Glomerular visceral epithelial cell (primary cell): ENCODE data around the gene RBMS3.

Experiments
- DNase-seq: peaks from one replicate; pipeline ENCODE4 v3.0.0-alpha.2; 2016; ENCODE audit errors: extremely low spot score

The RBMS3 gene

GRCh38 chr3:29576181-29576580 is 295.3 kb downstream of the RBMS3 start:
- DNase-seq, result no peak

GRCh38 chr3:29576675-29577074 is 295.8 kb downstream of the RBMS3 start:
- DNase-seq, result no peak

DNA sequence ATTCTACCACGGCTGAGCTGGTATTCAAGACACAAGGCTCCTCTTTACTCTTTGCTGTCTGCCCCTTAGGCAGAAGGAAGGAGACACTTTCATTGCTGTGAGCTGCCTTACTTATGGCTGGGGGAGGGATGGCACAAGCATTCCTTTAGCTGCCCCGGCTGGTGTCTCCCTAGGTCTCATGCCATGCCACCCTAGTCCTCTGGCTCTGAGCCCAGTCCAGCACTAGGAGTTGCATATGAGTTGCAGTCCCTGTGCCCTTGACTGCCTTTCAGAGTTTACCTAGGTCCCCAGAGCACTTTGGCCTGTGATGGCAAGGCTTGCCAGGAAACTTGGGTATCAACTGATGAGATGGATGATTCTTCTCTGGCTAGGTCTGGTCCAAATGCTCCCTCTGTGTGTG is 296.4 kb downstream of the RBMS3 start:
- peak; percentile 1 for DNase-seq

DNA sequence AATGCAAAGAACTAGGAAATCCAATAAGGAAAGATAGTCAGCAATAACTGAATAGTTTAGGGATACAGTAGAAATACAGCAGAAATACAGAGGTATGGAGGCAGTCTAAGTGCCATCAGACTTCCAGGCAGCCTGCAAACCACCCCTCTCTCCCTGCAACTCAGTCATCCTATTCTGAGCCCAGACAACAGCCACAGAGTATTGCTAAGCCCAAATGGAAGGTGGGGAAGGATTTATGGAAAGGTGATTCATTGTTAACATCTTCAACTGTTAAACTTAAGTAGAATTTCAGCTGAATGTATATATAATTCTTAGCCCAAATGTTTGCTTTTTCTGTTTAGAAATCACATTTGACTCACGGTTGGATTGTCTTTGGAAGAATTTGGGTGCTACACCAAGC is 300.4 kb downstream of the RBMS3 start:
- DNase-seq, result peak; percentile 6

GRCh38 chr3:29582273-29582672 is 301.4 kb downstream of the RBMS3 start:
- no peak for DNase-seq

GRCh38 chr3:29583861-29584260 is 303.0 kb downstream of the RBMS3 start:
- DNase-seq, result no peak

GRCh38 chr3:29585368-29585767 is 304.5 kb downstream of the RBMS3 start:
- DNase-seq, result no peak

DNA sequence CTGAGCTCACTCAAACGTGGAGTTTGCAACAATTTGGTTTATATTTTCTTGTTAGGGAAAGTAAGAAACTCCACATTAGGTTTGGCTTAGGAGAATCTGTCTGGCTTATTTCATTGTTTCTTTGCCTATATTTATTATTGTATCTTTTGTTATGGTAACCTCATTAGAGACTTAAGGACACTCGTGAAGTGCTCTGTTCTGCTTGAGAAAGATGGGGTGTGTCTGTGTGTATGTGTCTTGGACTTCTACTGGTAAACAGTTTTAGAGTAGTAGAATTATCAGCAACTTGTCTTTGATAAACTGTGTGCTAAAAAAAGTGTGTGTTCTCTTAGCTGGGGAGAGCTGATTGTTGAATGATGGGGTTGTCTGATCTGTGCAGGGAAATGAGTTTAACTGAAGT is 306.5 kb downstream of the RBMS3 start:
- DNase-seq, result no peak

GRCh38 chr3:29590012-29590411 is 309.1 kb downstream of the RBMS3 start:
- no peak for DNase-seq

DNA sequence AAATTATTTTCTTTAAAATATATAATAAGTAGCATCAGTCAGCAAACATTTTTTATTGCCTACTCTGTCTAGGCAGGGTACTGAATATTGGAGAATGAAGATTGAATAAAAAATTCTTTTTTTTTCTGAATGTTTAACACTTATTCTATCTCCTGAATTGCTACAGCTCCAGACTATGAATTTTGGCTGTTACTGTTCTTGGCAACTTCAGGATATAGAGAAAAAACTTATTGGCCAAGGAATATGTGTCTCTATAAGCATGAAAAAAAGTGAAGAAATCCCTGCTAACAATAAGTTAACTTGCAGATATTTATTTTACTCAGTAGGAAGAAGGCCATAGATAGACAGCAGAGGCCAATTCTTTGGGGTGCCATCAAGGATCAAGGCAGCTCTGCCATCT is 309.6 kb downstream of the RBMS3 start:
- no peak for DNase-seq

DNA sequence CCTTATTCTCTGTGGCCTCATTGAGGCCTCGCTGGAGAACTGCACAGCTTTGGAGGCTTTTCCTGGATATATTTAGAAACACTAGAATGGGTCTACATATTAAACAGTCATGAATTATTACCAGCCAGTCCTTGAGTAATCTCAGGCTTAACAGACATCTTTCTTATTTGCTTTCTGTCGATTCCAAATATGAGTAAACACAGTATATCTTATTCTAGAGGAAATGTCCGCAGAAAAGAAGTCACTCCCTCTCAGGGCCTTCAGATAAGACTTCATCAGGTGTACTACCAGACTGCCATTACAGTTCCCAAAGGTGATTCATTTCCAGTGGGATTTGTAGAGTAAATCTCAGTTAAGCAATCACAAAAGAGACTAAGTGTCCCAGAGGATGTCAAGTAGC is 310.7 kb downstream of the RBMS3 start:
- no peak for DNase-seq

DNA sequence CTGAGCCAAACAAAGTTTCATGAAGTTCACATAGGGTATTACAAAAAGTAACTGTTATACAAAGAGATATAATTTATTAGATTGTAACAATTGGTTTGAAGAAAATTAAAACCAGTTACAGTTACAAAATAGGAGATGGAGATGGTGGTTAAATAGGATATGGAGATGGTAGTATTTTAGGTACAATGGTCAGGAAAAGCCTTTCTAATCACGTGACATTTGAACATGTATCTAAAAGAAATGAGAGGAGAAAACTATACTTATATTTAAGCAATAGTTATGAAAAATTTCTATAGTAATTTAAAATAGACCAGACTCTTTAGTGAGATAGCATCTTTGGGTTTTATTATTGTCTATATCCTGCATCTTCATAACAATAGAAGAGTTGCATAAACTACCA is 312.9 kb downstream of the RBMS3 start:
- DNase-seq, result no peak

GRCh38 chr3:29594261-29594660 is 313.4 kb downstream of the RBMS3 start:
- DNase-seq, result no peak

- DNase-seq, result peak; percentile 3
Observed at GRCh38 chr3:29597376-29598008, 316.6 kb downstream of the RBMS3 start.

DNA sequence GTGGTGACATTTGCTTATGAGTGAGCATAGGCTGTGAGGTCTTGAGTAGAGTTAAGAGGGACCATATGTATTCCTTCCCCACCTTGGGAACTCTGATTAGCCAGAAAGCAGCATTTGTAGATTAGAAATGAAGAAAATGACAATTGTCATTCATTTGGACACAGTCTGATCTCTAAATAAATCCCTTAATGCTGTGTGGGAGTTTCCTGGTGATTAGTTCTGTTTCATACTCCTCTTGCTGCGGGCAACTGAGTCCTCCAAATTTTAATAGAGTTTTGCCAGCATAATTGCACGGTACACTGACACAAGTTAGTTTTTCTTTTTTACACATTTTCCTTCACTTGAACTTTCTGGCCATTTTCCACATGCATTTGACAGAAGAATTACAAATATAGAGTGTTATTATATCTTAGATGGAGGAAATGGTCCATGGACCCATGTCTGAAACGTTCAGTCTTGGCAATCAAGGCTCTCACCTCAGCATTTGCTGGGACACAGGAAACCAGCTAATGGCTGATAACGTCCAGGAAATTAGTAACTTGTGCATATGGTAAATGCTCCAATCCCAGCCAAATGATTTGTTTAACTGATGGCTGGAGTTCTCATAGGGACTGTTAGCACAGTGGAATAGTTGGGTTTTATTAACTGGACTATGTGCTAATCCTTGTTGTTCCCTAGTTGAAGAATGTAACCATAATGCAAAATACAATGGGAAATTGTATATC is 321.2 kb downstream of the RBMS3 start:
- no peak for DNase-seq

DNA sequence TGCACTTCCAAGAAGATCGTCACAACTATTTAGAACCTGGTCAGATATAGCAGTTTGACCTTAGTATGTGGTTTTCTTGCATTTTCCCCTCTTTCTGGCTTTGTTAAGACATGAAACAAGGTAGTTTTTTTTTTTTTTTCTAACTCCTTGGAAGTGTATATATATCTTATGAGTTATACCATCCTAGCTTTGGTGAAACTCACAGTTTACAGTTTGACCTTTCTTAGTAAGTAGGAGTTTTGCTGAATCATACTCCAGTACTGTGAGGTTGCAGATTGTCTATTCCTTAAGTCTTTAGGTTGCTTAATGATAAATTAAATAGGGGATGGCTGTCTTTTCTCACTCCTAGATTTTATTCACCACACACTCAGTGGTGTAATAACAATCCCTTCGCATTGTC is 325.0 kb downstream of the RBMS3 start:
- no peak for DNase-seq

DNA sequence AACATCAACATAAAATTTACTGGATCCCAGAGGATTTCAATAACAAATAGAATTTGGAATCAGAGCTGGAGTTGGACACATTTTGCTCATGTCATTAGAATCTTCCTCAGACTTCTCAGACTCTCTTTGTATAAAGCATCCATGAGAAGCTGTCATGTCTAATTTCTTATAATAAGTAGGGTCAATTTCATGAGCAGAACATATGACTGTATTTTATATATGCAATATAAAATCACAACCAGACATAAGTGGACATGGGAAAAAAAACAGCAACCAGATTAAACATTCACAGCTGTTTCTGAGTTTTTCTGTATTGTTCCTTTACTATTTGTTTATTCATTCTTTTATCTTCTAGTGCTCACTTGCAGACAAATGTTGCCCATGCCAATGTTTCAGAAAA is 325.5 kb downstream of the RBMS3 start:
- no peak for DNase-seq

GRCh38 chr3:29608414-29609327 is 327.8 kb downstream of the RBMS3 start:
- no peak for DNase-seq

DNA sequence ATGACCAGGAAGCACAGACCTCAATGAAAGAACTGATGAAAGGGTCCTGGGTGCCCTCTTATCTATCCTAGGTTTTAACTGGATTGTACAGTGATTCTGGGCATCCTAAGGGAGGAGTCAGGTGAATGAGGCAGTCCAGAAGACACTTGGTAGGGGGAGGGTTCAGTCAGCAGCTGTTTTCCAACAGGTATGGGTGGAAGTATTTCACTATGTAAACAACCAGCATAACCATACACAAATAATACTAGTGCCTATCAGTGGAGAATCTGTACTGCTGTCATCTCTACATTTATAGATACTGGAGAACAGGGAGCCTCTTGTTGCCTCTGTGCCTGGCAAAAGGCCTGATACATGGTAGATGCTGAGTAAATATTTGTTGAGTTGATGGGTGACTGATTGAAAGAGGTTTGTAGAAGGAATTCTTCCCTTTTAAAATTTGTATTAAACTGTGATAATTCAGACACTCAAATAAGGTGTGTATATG is 328.5 kb downstream of the RBMS3 start:
- DNase-seq, result no peak

- DNase-seq, result no peak
Observed at GRCh38 chr3:29610781-29611180, 329.9 kb downstream of the RBMS3 start.

- no peak for DNase-seq
Observed at GRCh38 chr3:29611252-29611651, 330.4 kb downstream of the RBMS3 start.

DNA sequence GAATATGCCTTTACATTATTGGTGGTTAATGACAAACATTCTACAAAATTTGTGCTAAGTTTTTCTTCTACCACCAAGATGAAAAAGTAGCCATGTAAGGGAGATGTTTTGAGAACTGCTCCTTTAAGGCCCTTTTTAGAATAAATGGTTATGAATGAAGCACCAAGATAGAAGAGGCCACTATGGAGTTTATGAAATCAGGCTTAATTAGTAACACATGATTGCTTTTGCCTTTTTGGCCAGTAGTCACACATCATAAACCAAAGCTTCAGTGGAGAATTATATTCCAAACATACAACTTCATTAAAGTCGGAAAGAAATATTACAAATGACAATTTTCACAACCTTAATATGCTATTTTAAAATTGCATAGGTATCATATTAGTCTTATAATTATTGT is 331.7 kb downstream of the RBMS3 start:
- DNase-seq, result no peak

DNA sequence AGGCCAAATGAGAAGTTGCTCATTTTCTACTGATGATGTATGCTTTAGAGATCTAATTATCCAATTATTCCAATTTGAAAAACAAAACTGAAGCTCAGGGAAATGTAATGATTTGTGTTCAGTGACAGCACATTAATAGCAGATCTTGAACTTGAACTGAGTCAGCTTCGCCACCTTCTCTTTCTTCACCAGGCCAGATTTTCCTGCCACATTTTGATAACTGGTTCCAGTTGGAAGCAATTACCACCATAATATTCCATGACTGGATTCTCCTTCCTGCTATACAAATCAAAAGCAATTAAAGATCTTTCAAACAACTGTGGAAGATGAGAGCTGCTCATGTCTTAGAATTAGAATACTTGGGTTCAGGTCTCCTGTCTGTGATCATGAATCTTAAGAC is 334.1 kb downstream of the RBMS3 start:
- DNase-seq, result no peak
